HG03558 (cell line): ENCODE data around the gene DNPEP.
"Not testable (repeated sequence)": the region's sequence is repeated elsewhere in the genome, so short reads cannot be mapped to it uniquely, and the experiment has no call there.

ENCODE experiments used
- ATAC-seq: cut with Tn5 transposase; IDR thresholded peaks from one replicate; pipeline ENCODE4 v1.9.1; 2021; ENCODE audit warnings: moderate number of reproducible peaks; ENCODE audit not compliant: unreplicated experiment; ENCODE audit errors: extremely low read depth

The DNPEP gene

GRCh38 chr2:219402665-219403515 is 15.2 kb upstream of the DNPEP start:
- no peak for ATAC-seq

GRCh38 chr2:219401606-219402005 is 13.9 kb upstream of the DNPEP start:
- no peak for ATAC-seq

GRCh38 chr2:219400562-219400961 is 12.8 kb upstream of the DNPEP start:
- no peak for ATAC-seq

- no peak for ATAC-seq
Observed at GRCh38 chr2:219399716-219400478, 12.2 kb upstream of the DNPEP start.

GRCh38 chr2:219398721-219399363 is 11.1 kb upstream of the DNPEP start:
- no peak for ATAC-seq

- no peak for ATAC-seq
Observed at GRCh38 chr2:219396863-219397457, 9.2 kb upstream of the DNPEP start.

GRCh38 chr2:219395609-219396008 is 7.9 kb upstream of the DNPEP start:
- no peak for ATAC-seq

- not testable (repeated sequence) for ATAC-seq
Observed at GRCh38 chr2:219395056-219395455, 7.3 kb upstream of the DNPEP start.

DNA sequence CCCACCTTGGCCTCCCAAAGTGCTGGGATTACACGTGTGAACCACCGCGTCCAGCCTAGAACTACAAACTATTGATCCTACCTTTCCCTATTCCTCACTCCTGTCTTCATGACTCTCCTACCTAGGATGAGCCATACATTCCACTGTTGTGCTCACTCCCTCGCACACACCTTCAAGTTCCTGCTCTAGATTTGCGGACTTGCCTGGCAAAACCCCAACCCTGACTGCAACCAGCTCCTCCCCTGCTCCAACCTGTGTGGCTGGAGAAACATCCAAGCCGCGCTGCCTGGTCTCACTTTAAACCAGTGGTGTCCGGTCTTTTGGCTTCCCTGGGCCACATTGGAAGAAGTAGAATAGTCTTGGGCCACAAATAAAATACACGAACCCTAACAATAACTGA is 5.0 kb upstream of the DNPEP start:
- no peak for ATAC-seq

DNA sequence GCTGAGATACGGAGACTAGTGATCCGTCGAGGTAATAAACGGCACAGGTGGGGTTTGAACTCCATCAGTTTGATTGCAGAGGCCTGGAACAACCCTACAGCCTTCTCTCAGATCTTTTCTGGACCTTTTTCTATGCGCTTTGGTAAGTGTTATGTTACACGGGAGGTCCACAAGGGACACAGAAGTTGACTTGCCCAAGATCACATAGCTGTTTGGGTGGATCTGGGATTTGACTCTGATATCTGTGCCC is 1.1 kb upstream of the DNPEP start:
- no peak for ATAC-seq

GRCh38 chr2:219388121-219388906 is 602 bp upstream of the DNPEP start:
- peak; percentile 73 for ATAC-seq

DNA sequence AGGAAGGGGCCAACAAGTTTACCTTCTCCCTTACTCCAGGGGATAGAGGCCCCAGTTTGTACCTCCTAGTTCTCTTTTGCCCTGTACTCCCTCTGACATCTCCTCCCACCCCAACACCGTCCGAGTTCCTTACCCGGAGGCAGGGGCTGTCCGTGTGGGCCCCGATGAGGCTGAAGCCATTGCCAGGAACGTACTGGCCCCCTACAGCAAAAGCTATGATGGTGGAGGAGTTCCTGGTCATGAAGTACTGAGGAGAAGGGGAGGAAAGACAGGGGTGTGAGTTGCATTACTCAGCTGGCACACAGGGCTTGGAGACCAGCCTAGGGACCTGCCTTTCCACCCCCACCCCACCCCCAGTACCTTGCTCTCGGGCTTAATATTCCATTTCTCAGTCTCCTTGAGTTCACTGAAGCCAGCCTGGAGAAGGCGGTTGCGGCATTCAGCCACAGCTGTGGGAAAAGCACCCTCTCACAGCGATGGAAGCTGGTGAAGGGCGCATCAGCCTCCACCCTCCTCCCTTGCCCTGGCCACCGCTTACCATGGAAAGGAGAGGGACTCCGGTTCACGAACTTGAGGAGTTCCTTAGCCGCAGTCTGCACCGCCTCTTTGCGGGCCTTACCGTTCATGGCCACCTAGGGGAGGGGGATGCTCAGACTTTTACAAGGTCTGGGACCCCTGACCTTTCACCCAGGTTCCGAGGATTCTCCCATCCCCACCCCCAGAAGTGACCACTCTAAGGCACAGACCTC is 1.0 kb downstream of the DNPEP start:
- ATAC-seq: no peak

GRCh38 chr2:219385958-219386520 is 1.7 kb downstream of the DNPEP start:
- no peak for ATAC-seq

GRCh38 chr2:219384859-219385258 is 2.9 kb downstream of the DNPEP start:
- ATAC-seq: no peak

DNA sequence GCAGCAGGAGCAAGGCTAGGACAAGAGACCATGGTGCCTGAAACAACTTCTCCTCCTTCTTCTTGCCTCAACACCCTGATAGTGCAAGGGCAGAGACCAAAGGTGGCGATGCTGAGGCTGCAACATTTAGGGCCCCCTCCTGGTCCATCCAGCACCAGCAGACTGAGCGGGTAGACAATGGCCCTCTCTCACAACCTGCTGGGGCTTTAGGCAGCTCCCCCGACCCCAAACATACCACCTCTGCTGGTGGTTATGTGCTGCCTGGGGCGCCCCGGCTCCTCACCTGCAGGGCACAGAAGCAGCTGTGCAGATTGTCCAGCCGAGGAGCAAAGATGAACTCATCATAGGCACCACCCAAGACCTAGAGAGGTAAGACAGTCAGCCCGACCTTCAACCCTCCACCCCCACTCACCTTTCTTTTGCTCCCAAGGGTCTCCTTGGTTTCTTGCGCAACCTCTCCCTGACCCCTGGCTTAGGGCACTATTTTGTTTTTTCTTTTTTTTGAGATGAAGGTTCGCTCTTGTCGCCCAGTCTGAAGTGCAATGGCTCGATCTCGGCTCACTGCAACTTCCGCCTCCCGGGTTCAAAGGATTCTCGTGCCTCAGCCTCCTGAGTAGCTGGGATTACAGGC is 3.5 kb downstream of the DNPEP start:
- no peak for ATAC-seq

GRCh38 chr2:219381448-219381847 is 6.3 kb downstream of the DNPEP start:
- ATAC-seq: no peak

GRCh38 chr2:219380926-219381325 is 6.8 kb downstream of the DNPEP start:
- no peak for ATAC-seq

- ATAC-seq: no peak
Observed at GRCh38 chr2:219378163-219378851, 9.4 kb downstream of the DNPEP start.
